ENCODE measurements around the gene JKAMP. TPM values are rescaled to one million over a fixed set of nuclear protein-coding genes. Genes with fewer than 3 reads are reported as not detected.

Gene JKAMP
- total RNA-seq, 2 donors from 2014 or later, result 38.0 to 66.0 TPM

GRCh38 chr14:59547310-59547709 is 63.0 kb downstream of the JKAMP start:
- Histone ChIP-seq H3K27me3 (no peaks in the 10 kb centered on the region), H3K4me3 (no peak overlapping the region), H3K4me1 (no peaks in the 10 kb centered on the region), H3K36me3 (no peaks in the 10 kb centered on the region), H3K9me3 (no peaks in the 10 kb centered on the region), H3K27ac (no peak overlapping the region)
- DNase-seq (ENCODE audit: low spot score), result no peak
- TF ChIP-seq CTCF (IDR thresholded peaks at IDR 0.05), result no peak

Other genes with a start within 250 kb of the JKAMP start
- gene GPR135, start 19.1 kb upstream of the JKAMP start, total RNA-seq, result 1 to 10 TPM; 4.1 to 5.0 TPM
- 10 to 100 TPM; 26.5 to 29.8 TPM for gene L3HYPDH, start 109 bp upstream of the JKAMP start, total RNA-seq
- gene CCDC175, start 92.3 kb downstream of the JKAMP start, total RNA-seq, result not detected